ENCODE data around the gene RNF112.

GRCh38 chr17:19415806-19416775 is 5.1 kb downstream of the RNF112 start:
- TF ChIP-seq CTCF (IDR thresholded peaks at IDR 0.05), result no peak
- no peak for TF ChIP-seq POLR2A (IDR thresholded peaks at IDR 0.05)
- TF ChIP-seq POLR2AphosphoS5 (IDR thresholded peaks at IDR 0.05), result no peak

Measured in transverse colon (tissue), 4 donors.